Measurements from ENCODE around the gene GABBR2.

The GABBR2 gene

GRCh38 chr9:98442114-98442513 lies 266.6 kb downstream of the GABBR2 start:
- DNase-seq (ENCODE audit: low read depth): no peak

GRCh38 chr9:98438666-98439065 lies 270.1 kb downstream of the GABBR2 start:
- DNase-seq (ENCODE audit: low read depth): no peak

- no peak for DNase-seq (ENCODE audit: low read depth)
These were observed 271.2 kb downstream of the GABBR2 start for GRCh38 chr9:98437458-98438034.

GRCh38 chr9:98432960-98433359 lies 275.8 kb downstream of the GABBR2 start:
- DNase-seq (ENCODE audit: low read depth): no peak

GRCh38 chr9:98432134-98432533 lies 276.6 kb downstream of the GABBR2 start:
- no peak for DNase-seq (ENCODE audit: low read depth)

- no peak for DNase-seq (ENCODE audit: low read depth)
These were observed 278.0 kb downstream of the GABBR2 start for GRCh38 chr9:98430535-98431292.

GRCh38 chr9:98429613-98430012 lies 279.1 kb downstream of the GABBR2 start:
- no peak for DNase-seq (ENCODE audit: low read depth)

- no peak for DNase-seq (ENCODE audit: low read depth)
These were observed 280.3 kb downstream of the GABBR2 start for GRCh38 chr9:98428454-98428853.

GRCh38 chr9:98427491-98427890 lies 281.2 kb downstream of the GABBR2 start:
- no peak for DNase-seq (ENCODE audit: low read depth)

- no peak for DNase-seq (ENCODE audit: low read depth)
These were observed 283.7 kb downstream of the GABBR2 start for GRCh38 chr9:98425079-98425478.

GRCh38 chr9:98419260-98419603 lies 289.5 kb downstream of the GABBR2 start:
- no peak for DNase-seq (ENCODE audit: low read depth)

GRCh38 chr9:98418578-98419259 lies 290.0 kb downstream of the GABBR2 start:
- no peak for DNase-seq (ENCODE audit: low read depth)

GRCh38 chr9:98416294-98417248 lies 292.2 kb downstream of the GABBR2 start:
- DNase-seq (ENCODE audit: low read depth): no peak

GRCh38 chr9:98415782-98416181 lies 293.0 kb downstream of the GABBR2 start:
- DNase-seq (ENCODE audit: low read depth): no peak

- no peak for DNase-seq (ENCODE audit: low read depth)
These were observed 295.7 kb downstream of the GABBR2 start for GRCh38 chr9:98413084-98413483.

- no peak for DNase-seq (ENCODE audit: low read depth)
These were observed 296.5 kb downstream of the GABBR2 start for GRCh38 chr9:98412101-98412842.

GRCh38 chr9:98410185-98410697 lies 298.5 kb downstream of the GABBR2 start:
- no peak for DNase-seq (ENCODE audit: low read depth)

GRCh38 chr9:98409719-98410118 lies 299.0 kb downstream of the GABBR2 start:
- DNase-seq (ENCODE audit: low read depth): no peak

GRCh38 chr9:98406469-98406868 lies 302.3 kb downstream of the GABBR2 start:
- DNase-seq (ENCODE audit: low read depth): no peak

- no peak for DNase-seq (ENCODE audit: low read depth)
These were observed 304.5 kb downstream of the GABBR2 start for GRCh38 chr9:98404237-98404636.

- DNase-seq (ENCODE audit: low read depth): no peak
These were observed 305.0 kb downstream of the GABBR2 start for GRCh38 chr9:98403715-98404114.

Measured in activated T-cell treated with anti-CD3 and anti-CD28 coated beads for 1 hour (primary cell).